ENCODE data around the gene USHBP1.

The USHBP1 gene

GRCh38 chr19:17263712-17264640 lies 569 bp downstream of the USHBP1 start:
- no peak for DNase-seq

- no peak for DNase-seq
These were observed 2.0 kb downstream of the USHBP1 start for GRCh38 chr19:17262557-17262956.

GRCh38 chr19:17260842-17261325 lies 3.7 kb downstream of the USHBP1 start:
- peak; percentile 80 to 92 (median 91) for DNase-seq

GRCh38 chr19:17259934-17260333 lies 4.6 kb downstream of the USHBP1 start:
- no peak for DNase-seq

GRCh38 chr19:17259118-17259780 lies 5.3 kb downstream of the USHBP1 start:
- DNase-seq: no peak

- DNase-seq: no peak
These were observed 8.4 kb downstream of the USHBP1 start for GRCh38 chr19:17256130-17256529.

- DNase-seq: no peak
These were observed 9.4 kb downstream of the USHBP1 start for GRCh38 chr19:17255150-17255621.

GRCh38 chr19:17254636-17255035 lies 9.9 kb downstream of the USHBP1 start:
- DNase-seq: no peak

GRCh38 chr19:17249887-17250548 lies 14.5 kb downstream of the USHBP1 start:
- DNase-seq: no peak

GRCh38 chr19:17248011-17248776 lies 16.4 kb downstream of the USHBP1 start:
- no peak for DNase-seq

GRCh38 chr19:17246681-17247425 lies 17.7 kb downstream of the USHBP1 start:
- peak; percentile 60 to 69 (median 63) for DNase-seq

GRCh38 chr19:17245535-17245984 lies 19.0 kb downstream of the USHBP1 start, which contains the start of gene NR2F6:
TSS of gene NR2F6 (minus strand) at chr19:17245919. CDS start at chr19:17245220, 699 bp downstream.
- DNase-seq: peak in 2 of 3 donors; percentile 61 to 69

GRCh38 chr19:17244618-17245534 lies 19.7 kb downstream of the USHBP1 start:
- DNase-seq: peak in 2 of 3 donors; percentile 33 to 59

GRCh38 chr19:17243830-17244617 lies 20.5 kb downstream of the USHBP1 start:
- peak in 1 of 3 donors; percentile 15 for DNase-seq

- DNase-seq: no peak
These were observed 21.2 kb downstream of the USHBP1 start for GRCh38 chr19:17243211-17243829.

GRCh38 chr19:17242431-17243208 lies 21.9 kb downstream of the USHBP1 start:
- no peak for DNase-seq

- no peak for DNase-seq
These were observed 23.6 kb downstream of the USHBP1 start for GRCh38 chr19:17240826-17241399.

Data from suppressor macrophage treated with lipopolysaccharide for 1 hour (primary cell).